Measurements from ENCODE around the gene ACTL9. TPM values are rescaled to one million over a fixed set of nuclear protein-coding genes. Genes with fewer than 3 reads are reported as not detected.

ACTL9 gene
- polyA plus RNA-seq, 1 donor, result not detected

GRCh38 chr19:8688930-8689329 is 9.7 kb downstream of the ACTL9 start:
- no peak for DNase-seq
- no peaks in the 10 kb centered on the region for H3K27me3 ChIP-seq (ENCODE audit: control insufficient read depth, insufficient read depth, low read length)

GRCh38 chr19:8686549-8686948 is 12.0 kb downstream of the ACTL9 start:
- WGBS (ENCODE audit: insufficient coverage, low lambda C conversion rate), result 40% methylated on average over 1 of the region's 5 CpGs
- Histone ChIP-seq H3K4me3 (ENCODE audit: low read length) (no peak overlapping the region), H3K27me3 (ENCODE audit: control insufficient read depth, insufficient read depth, low read length) (no peaks in the 10 kb centered on the region)

More at GRCh38 chr19:8688930-8689329, 9.7 kb downstream of the ACTL9 start:
- no peak overlapping the region for H3K27ac ChIP-seq (ENCODE audit: low read length)
- no peak overlapping the region for H3K4me3 ChIP-seq (ENCODE audit: low read length)
- H3K36me3 ChIP-seq (ENCODE audit: control insufficient read depth, insufficient read depth, low read length), result no peaks in the 10 kb centered on the region
- WGBS (ENCODE audit: insufficient coverage, low lambda C conversion rate), result 92% methylated on average over 10 of the region's 15 CpGs
- H3K4me1 ChIP-seq (ENCODE audit: control insufficient read depth, insufficient read depth, low read length), result no peaks in the 10 kb centered on the region
- no peaks in the 10 kb centered on the region for H3K9me3 ChIP-seq (ENCODE audit: control insufficient read depth, low read depth, low read length)

GRCh38 chr19:8684001-8684902 is 14.3 kb downstream of the ACTL9 start:
- no peaks in the 10 kb centered on the region for H3K27me3 ChIP-seq (ENCODE audit: control insufficient read depth, insufficient read depth, low read length)

More at GRCh38 chr19:8686549-8686948, 12.0 kb downstream of the ACTL9 start:
- Histone ChIP-seq H3K9me3 (ENCODE audit: control insufficient read depth, low read depth, low read length) (no peaks in the 10 kb centered on the region), H3K4me1 (ENCODE audit: control insufficient read depth, insufficient read depth, low read length) (no peaks in the 10 kb centered on the region), H3K27ac (ENCODE audit: low read length) (no peak overlapping the region), H3K36me3 (ENCODE audit: control insufficient read depth, insufficient read depth, low read length) (no peaks in the 10 kb centered on the region)
- DNase-seq, result no peak

GRCh38 chr19:8682931-8683330 is 15.7 kb downstream of the ACTL9 start:
- no peak for DNase-seq
- no peak overlapping the region for H3K27ac ChIP-seq (ENCODE audit: low read length)
- H3K4me3 ChIP-seq (ENCODE audit: low read length), result no peak overlapping the region
- no peaks in the 10 kb centered on the region for H3K27me3 ChIP-seq (ENCODE audit: control insufficient read depth, insufficient read depth, low read length)
- H3K36me3 ChIP-seq (ENCODE audit: control insufficient read depth, insufficient read depth, low read length), result no peaks in the 10 kb centered on the region
- no peaks in the 10 kb centered on the region for H3K9me3 ChIP-seq (ENCODE audit: control insufficient read depth, low read depth, low read length)
- H3K4me1 ChIP-seq (ENCODE audit: control insufficient read depth, insufficient read depth, low read length), result no peaks in the 10 kb centered on the region
- WGBS (ENCODE audit: insufficient coverage, low lambda C conversion rate), result no CpG with 5 or more reads among the region's 1 CpG

More at GRCh38 chr19:8684001-8684902, 14.3 kb downstream of the ACTL9 start:
- no peaks in the 10 kb centered on the region for H3K9me3 ChIP-seq (ENCODE audit: control insufficient read depth, low read depth, low read length)
- H3K36me3 ChIP-seq (ENCODE audit: control insufficient read depth, insufficient read depth, low read length), result no peaks in the 10 kb centered on the region
- no peak for DNase-seq
- H3K4me3 ChIP-seq (ENCODE audit: low read length), result no peak overlapping the region
- no CpG with 5 or more reads among the region's 21 CpGs for WGBS (ENCODE audit: insufficient coverage, low lambda C conversion rate)
- no peaks in the 10 kb centered on the region for H3K4me1 ChIP-seq (ENCODE audit: control insufficient read depth, insufficient read depth, low read length)
- no peak overlapping the region for H3K27ac ChIP-seq (ENCODE audit: low read length)

GRCh38 chr19:8682472-8682871 is 16.1 kb downstream of the ACTL9 start:
- no peaks in the 10 kb centered on the region for H3K36me3 ChIP-seq (ENCODE audit: control insufficient read depth, insufficient read depth, low read length)
- no peaks in the 10 kb centered on the region for H3K27me3 ChIP-seq (ENCODE audit: control insufficient read depth, insufficient read depth, low read length)
- H3K9me3 ChIP-seq (ENCODE audit: control insufficient read depth, low read depth, low read length), result no peaks in the 10 kb centered on the region
- no peak for DNase-seq
- no peak overlapping the region for H3K4me3 ChIP-seq (ENCODE audit: low read length)
- 68% methylated on average over 2 of the region's 2 CpGs for WGBS (ENCODE audit: insufficient coverage, low lambda C conversion rate)
- H3K27ac ChIP-seq (ENCODE audit: low read length), result no peak overlapping the region
- no peaks in the 10 kb centered on the region for H3K4me1 ChIP-seq (ENCODE audit: control insufficient read depth, insufficient read depth, low read length)

- H3K9me3 ChIP-seq (ENCODE audit: control insufficient read depth, low read depth, low read length), result no peaks in the 10 kb centered on the region
- H3K4me3 ChIP-seq (ENCODE audit: low read length), result no peak overlapping the region
- no CpG with 5 or more reads among the region's 2 CpGs for WGBS (ENCODE audit: insufficient coverage, low lambda C conversion rate)
- no peaks in the 10 kb centered on the region for H3K36me3 ChIP-seq (ENCODE audit: control insufficient read depth, insufficient read depth, low read length)
- H3K27me3 ChIP-seq (ENCODE audit: control insufficient read depth, insufficient read depth, low read length), result no peaks in the 10 kb centered on the region
- no peak overlapping the region for H3K27ac ChIP-seq (ENCODE audit: low read length)
- no peaks in the 10 kb centered on the region for H3K4me1 ChIP-seq (ENCODE audit: control insufficient read depth, insufficient read depth, low read length)
- no peak for DNase-seq
Measured at GRCh38 chr19:8681345-8682029, 17.1 kb downstream of the ACTL9 start.

- DNase-seq, result no peak
- Histone ChIP-seq H3K27ac (ENCODE audit: low read length) (no peak overlapping the region), H3K27me3 (ENCODE audit: control insufficient read depth, insufficient read depth, low read length) (no peaks in the 10 kb centered on the region), H3K36me3 (ENCODE audit: control insufficient read depth, insufficient read depth, low read length) (no peaks in the 10 kb centered on the region), H3K9me3 (ENCODE audit: control insufficient read depth, low read depth, low read length) (no peaks in the 10 kb centered on the region), H3K4me3 (ENCODE audit: low read length) (no peak overlapping the region), H3K4me1 (ENCODE audit: control insufficient read depth, insufficient read depth, low read length) (no peaks in the 10 kb centered on the region)
- WGBS (ENCODE audit: insufficient coverage, low lambda C conversion rate), result 100% methylated on average over 1 of the region's 5 CpGs
Measured at GRCh38 chr19:8680676-8681344, 17.8 kb downstream of the ACTL9 start.

- H3K27ac ChIP-seq (ENCODE audit: low read length), result no peak overlapping the region
- DNase-seq, result no peak
- H3K4me1 ChIP-seq (ENCODE audit: control insufficient read depth, insufficient read depth, low read length), result no peaks in the 10 kb centered on the region
- H3K27me3 ChIP-seq (ENCODE audit: control insufficient read depth, insufficient read depth, low read length), result no peaks in the 10 kb centered on the region
- H3K9me3 ChIP-seq (ENCODE audit: control insufficient read depth, low read depth, low read length), result no peaks in the 10 kb centered on the region
- H3K36me3 ChIP-seq (ENCODE audit: control insufficient read depth, insufficient read depth, low read length), result no peaks in the 10 kb centered on the region
- H3K4me3 ChIP-seq (ENCODE audit: low read length), result no peak overlapping the region
Measured at GRCh38 chr19:8678244-8678807, 20.3 kb downstream of the ACTL9 start.

GRCh38 chr19:8675066-8675465 is 23.5 kb downstream of the ACTL9 start:
- Histone ChIP-seq H3K36me3 (ENCODE audit: control insufficient read depth, insufficient read depth, low read length) (no peaks in the 10 kb centered on the region), H3K27ac (ENCODE audit: low read length) (no peak overlapping the region), H3K4me1 (ENCODE audit: control insufficient read depth, insufficient read depth, low read length) (no peaks in the 10 kb centered on the region), H3K9me3 (ENCODE audit: control insufficient read depth, low read depth, low read length) (no peaks in the 10 kb centered on the region), H3K4me3 (ENCODE audit: low read length) (no peak overlapping the region), H3K27me3 (ENCODE audit: control insufficient read depth, insufficient read depth, low read length) (no peaks in the 10 kb centered on the region)
- WGBS (ENCODE audit: insufficient coverage, low lambda C conversion rate), result 100% methylated on average over 1 of the region's 3 CpGs
- no peak for DNase-seq

GRCh38 chr19:8673276-8673891 is 25.2 kb downstream of the ACTL9 start:
- Histone ChIP-seq H3K4me1 (ENCODE audit: control insufficient read depth, insufficient read depth, low read length) (no peaks in the 10 kb centered on the region), H3K4me3 (ENCODE audit: low read length) (no peak overlapping the region), H3K36me3 (ENCODE audit: control insufficient read depth, insufficient read depth, low read length) (no peaks in the 10 kb centered on the region), H3K27me3 (ENCODE audit: control insufficient read depth, insufficient read depth, low read length) (no peaks in the 10 kb centered on the region), H3K9me3 (ENCODE audit: control insufficient read depth, low read depth, low read length) (no peaks in the 10 kb centered on the region), H3K27ac (ENCODE audit: low read length) (no peak overlapping the region)
- DNase-seq, result no peak
- WGBS (ENCODE audit: insufficient coverage, low lambda C conversion rate), result no CpG with 5 or more reads among the region's 6 CpGs
